AG04449 (cell line): Measurements from ENCODE around the gene DNAJB13.
A peak's percentile ranks its signal among the peaks of the same experiment; 100 is the strongest.
"Not testable (repeated sequence)": the region's sequence is repeated elsewhere in the genome, so short reads cannot be mapped to it uniquely, and the experiment has no call there.

Experiments used
- CTCF ChIA-PET: fragments of 350-600 bp; formaldehyde crosslinking; extraction: SDS; loops from one replicate; lab custom pipeline; 2021; ENCODE audit warnings: antibody characterized with exemption; lab: Yijun Ruan, JAX
- POLR2A ChIA-PET: fragments of 400-600, 350-600 bp; formaldehyde crosslinking; extraction: SDS; loops from one replicate; lab custom pipeline; 2020; ENCODE audit warnings: antibody characterized with exemption, inconsistent platforms; lab: Yijun Ruan, JAX
- DNase-seq: peaks from one replicate; pipeline ENCODE4 v3.0.0-alpha.2; 2010; ENCODE audit warnings: low read depth, low spot score
- H3K4me3 ChIP-seq: 2 replicates; pipeline ENCODE4 v1.5.1; 2011; ENCODE audit warnings: low read depth, mild to moderate bottlenecking, control low read depth, low read length
- TF ChIP-seq, protein P1 (sequence below): IDR thresholded peaks from one replicate; pipeline ENCODE4 v1.5.1; 2011; ENCODE audit warnings: mild to moderate bottlenecking, moderate library complexity, low read length, control low read depth, inconsistent platforms; ENCODE audit not compliant: insufficient read depth; ENCODE audit errors: missing control alignments

DNAJB13 gene

DNA sequence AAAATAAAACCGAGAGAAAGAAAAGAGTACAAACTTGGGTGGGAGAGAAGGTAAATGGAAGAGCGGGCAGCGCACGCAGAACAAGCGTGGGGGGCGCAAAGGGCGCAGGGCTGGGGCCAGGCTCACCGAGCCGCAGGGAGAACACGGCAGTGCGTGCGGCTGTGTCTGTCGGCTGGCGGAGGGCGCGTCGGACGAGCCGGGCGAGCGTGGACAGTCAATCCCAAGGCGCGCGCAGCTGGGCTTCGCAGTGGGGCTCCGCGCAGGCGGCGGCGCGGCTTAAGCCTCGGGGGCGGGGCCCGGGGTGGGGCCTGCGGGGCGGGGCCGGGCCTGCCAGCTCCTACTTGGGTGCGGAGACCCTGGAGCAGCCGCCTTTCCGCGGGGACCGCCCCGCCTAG, 31.8 kb downstream of the DNAJB13 start, which contains the start of gene UCP2:
Gene UCP2, minus strand, starts transcription at position 249 of the 395 bp plus-strand sequence. CDS start 4,465 bp downstream, outside the sequence.
- POLR2A ChIA-PET: interaction anchor here (0.7 kb wide), 1 partner anchor 65 kb away, joined by 3 read pairs; no protein-coding TSS in a partner anchor
- CTCF ChIA-PET: interaction anchor here (12.0 kb wide), 1 partner anchor 16 kb away, joined by 105 read pairs; no protein-coding TSS in a partner anchor
- TF ChIP-seq, protein P1, sequence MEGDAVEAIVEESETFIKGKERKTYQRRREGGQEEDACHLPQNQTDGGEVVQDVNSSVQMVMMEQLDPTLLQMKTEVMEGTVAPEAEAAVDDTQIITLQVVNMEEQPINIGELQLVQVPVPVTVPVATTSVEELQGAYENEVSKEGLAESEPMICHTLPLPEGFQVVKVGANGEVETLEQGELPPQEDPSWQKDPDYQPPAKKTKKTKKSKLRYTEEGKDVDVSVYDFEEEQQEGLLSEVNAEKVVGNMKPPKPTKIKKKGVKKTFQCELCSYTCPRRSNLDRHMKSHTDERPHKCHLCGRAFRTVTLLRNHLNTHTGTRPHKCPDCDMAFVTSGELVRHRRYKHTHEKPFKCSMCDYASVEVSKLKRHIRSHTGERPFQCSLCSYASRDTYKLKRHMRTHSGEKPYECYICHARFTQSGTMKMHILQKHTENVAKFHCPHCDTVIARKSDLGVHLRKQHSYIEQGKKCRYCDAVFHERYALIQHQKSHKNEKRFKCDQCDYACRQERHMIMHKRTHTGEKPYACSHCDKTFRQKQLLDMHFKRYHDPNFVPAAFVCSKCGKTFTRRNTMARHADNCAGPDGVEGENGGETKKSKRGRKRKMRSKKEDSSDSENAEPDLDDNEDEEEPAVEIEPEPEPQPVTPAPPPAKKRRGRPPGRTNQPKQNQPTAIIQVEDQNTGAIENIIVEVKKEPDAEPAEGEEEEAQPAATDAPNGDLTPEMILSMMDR: no peak
- H3K4me3 ChIP-seq: peak within 1 kb of the TSS; percentile 76
- no peak for DNase-seq

DNA sequence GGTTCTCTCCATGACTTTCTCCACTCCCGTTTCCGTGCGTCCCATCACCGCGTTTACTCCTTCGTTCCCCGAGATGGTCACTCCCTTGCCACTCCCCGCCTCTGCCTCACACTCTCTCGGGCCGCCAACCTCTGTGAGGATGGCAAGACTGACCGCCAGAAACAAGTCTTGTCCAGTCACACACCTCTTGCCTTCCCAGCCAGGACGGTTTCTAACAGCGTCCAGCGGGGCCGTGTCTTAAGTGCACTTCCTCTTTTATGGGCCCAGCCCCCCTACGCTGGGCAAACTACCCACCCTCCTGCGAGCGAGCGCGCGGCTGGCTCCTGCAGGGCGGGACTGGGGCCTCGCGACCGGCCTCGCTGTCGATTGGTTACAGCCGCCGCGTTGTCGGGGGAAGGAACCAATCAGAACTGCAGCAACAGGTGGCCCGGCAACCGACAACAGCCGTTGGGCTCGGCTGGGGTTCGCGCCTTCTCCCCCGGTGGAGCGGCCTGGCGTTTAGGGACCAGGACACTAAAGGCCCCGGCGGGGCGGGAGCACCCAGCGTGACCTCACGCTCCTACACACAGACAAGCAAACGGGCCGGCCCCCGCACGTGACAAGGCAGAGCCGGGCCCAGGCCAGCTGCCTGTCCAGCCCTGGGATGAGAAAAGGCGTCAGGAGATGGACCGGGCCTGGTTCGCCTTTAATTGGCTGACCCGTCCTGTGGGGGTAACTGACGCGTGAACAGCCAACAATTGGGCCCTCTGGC, 32.3 kb downstream of the DNAJB13 start:
- CTCF ChIA-PET: interaction anchor here (0.7 to 12.0 kb wide), 2 partner anchors 16 to 1096 kb away, joined by 3 to 105 read pairs; no protein-coding TSS in a partner anchor
- peak overlapping the region; percentile 76 for H3K4me3 ChIP-seq
- no peak for DNase-seq
- POLR2A ChIA-PET: interaction anchor here (0.7 kb wide), 1 partner anchor 65 kb away, joined by 3 read pairs; no protein-coding TSS in a partner anchor
- TF ChIP-seq, protein P1: no peak

- no peak overlapping the region; the same call in 1 of the 2 replicates for H3K4me3 ChIP-seq
- no peak for DNase-seq
- TF ChIP-seq, protein P1: no peak
- ChIA-PET POLR2A (no interaction called here), CTCF (interaction anchor here (0.7 kb wide), 1 partner anchor 1097 kb away, joined by 3 read pairs; no protein-coding TSS in a partner anchor)
Observed at GRCh38 chr11:73983741-73984538, 33.1 kb downstream of the DNAJB13 start.

GRCh38 chr11:73985661-73986060, 34.8 kb downstream of the DNAJB13 start:
- DNase-seq, CTCF ChIA-PET: not testable (repeated sequence)

GRCh38 chr11:73988227-73988626, 37.4 kb downstream of the DNAJB13 start:
- TF ChIP-seq, protein P1: no peak
- CTCF ChIA-PET: no interaction called here
- no peak overlapping the region for H3K4me3 ChIP-seq
- POLR2A ChIA-PET: interaction anchor here (0.6 kb wide), 1 partner anchor 11 kb away, joined by 3 read pairs; no protein-coding TSS in a partner anchor
- no peak for DNase-seq

More at GRCh38 chr11:73985661-73986060, 34.8 kb downstream of the DNAJB13 start:
- POLR2A ChIA-PET, H3K4me3 ChIP-seq: not testable (repeated sequence)

DNA sequence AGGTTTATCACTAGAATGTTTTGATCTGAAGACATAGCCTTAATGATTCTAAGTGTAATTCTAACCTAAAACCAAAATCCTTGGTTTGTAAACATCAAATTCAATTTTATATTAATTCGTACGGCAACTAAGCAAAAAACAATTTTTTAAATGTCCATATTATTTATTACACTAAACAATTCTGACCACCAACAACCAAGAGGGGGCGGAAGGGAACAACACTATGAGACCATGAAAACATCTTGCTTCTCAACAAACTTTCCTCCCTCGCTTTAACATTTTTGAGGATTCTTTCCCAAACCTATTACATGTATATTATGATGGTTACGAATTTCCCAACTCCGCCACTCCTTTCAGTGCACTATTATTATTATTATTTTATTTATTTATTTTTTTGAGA, 38.3 kb downstream of the DNAJB13 start:
- ChIA-PET CTCF (no interaction called here), POLR2A (no interaction called here)
- TF ChIP-seq, protein P1: no peak
- no peak for DNase-seq
- H3K4me3 ChIP-seq: no peak overlapping the region
